GM23338 (cell line): ENCODE data around the gene POMP. TPM values are rescaled to one million over a fixed set of nuclear protein-coding genes. Genes with fewer than 3 reads are reported as not detected.
"Not testable (repeated sequence)": the region's sequence is repeated elsewhere in the genome, so short reads cannot be mapped to it uniquely, and the experiment has no call there.

Source experiments
- ATAC-seq: fragments of 200-7000 bp; cut with Tn5 transposase; 3 replicates; pipeline ENCODE4 v1.9.1; 2020
- DNase-seq: peaks from one replicate; pipeline ENCODE4 v3.0.0-alpha.2; 2015; ENCODE audit warnings: low spot score
- H2AFZ ChIP-seq: fragments of 200-600 bp; sonication (generic); 2 replicates; pipeline ENCODE4 v1.8.0; 2016; ENCODE audit warnings: antibody characterized with exemption, mild to moderate bottlenecking, moderate library complexity
- H3F3A ChIP-seq: fragments of 200-600 bp; sonication (generic); replicated peaks from 2 replicates; pipeline ENCODE4 v1.8.0; 2017; ENCODE audit warnings: antibody characterized with exemption, mixed run types, low read depth
- H3K27ac ChIP-seq: fragments of 200-600 bp; sonication (generic); 2 replicates; pipeline ENCODE4 v1.6.1; 2016; ENCODE audit warnings: low read depth
- H3K27me3 ChIP-seq: fragments of 200-600 bp; sonication (generic); 2 replicates; pipeline ENCODE4 v1.8.0; 2016; ENCODE audit warnings: mild to moderate bottlenecking, mixed run types, moderate library complexity; ENCODE audit not compliant: insufficient read depth
- H3K36me3 ChIP-seq: fragments of 200-600 bp; sonication (generic); 2 replicates; pipeline ENCODE4 v1.8.0; 2016; ENCODE audit warnings: mild to moderate bottlenecking; ENCODE audit not compliant: insufficient read depth
- H3K4me1 ChIP-seq: fragments of 200-600 bp; sonication (generic); 2 replicates; pipeline ENCODE4 v1.8.0; 2016; ENCODE audit warnings: mild to moderate bottlenecking, moderate library complexity; ENCODE audit not compliant: insufficient read depth
- H3K4me2 ChIP-seq: fragments of 200-600 bp; sonication (generic); 2 replicates; pipeline ENCODE4 v1.7.1; 2017; ENCODE audit warnings: mixed run types
- H3K4me3 ChIP-seq: fragments of 200-600 bp; sonication (generic); 2 replicates; pipeline ENCODE4 v1.6.1; 2016; ENCODE audit warnings: mixed run types
- H3K79me2 ChIP-seq: fragments of 200-600 bp; sonication (generic); replicated peaks from 2 replicates; pipeline ENCODE4 v1.8.0; 2017; ENCODE audit warnings: mild to moderate bottlenecking; ENCODE audit not compliant: insufficient read depth
- H3K9me2 ChIP-seq: fragments of 200-600 bp; sonication (generic); 2 replicates; pipeline ENCODE4 v1.8.0; 2017; ENCODE audit not compliant: insufficient read depth
- H4K20me1 ChIP-seq: fragments of 200-600 bp; sonication (generic); replicated peaks from 2 replicates; pipeline ENCODE4 v1.8.0; 2017; ENCODE audit warnings: mild to moderate bottlenecking; ENCODE audit not compliant: insufficient read depth
- H3K27ac Mint-ChIP-seq: 2 replicates; pipeline ENCODE4 v1.8.0; 2020; ENCODE audit warnings: inconsistent platforms, mild to moderate bottlenecking, moderate library complexity, mixed read lengths
- H3K27me3 Mint-ChIP-seq: 3 replicates; pipeline ENCODE4 v1.8.0; 2022; ENCODE audit warnings: low read depth, mild to moderate bottlenecking, moderate library complexity, mixed read lengths, inconsistent platforms; ENCODE audit not compliant: insufficient read depth, poor library complexity
- H3K36me3 Mint-ChIP-seq: 3 replicates; pipeline ENCODE4 v1.8.0; 2021; ENCODE audit warnings: low read depth, mild to moderate bottlenecking, inconsistent platforms, moderate library complexity, mixed read lengths
- H3K4me1 Mint-ChIP-seq: 3 replicates; pipeline ENCODE4 v1.8.0; 2020; ENCODE audit warnings: mild to moderate bottlenecking, inconsistent platforms, mixed read lengths
- H3K4me3 Mint-ChIP-seq: 3 replicates; pipeline ENCODE4 v1.8.0; 2021; ENCODE audit warnings: moderate library complexity, mild to moderate bottlenecking, inconsistent platforms, mixed read lengths
- H3K9me3 Mint-ChIP-seq: 3 replicates; pipeline ENCODE4 v1.8.0; 2020; ENCODE audit warnings: moderate library complexity, mild to moderate bottlenecking, inconsistent platforms, mixed read lengths
- CREB1 ChIP-seq: fragments of 250-450 bp; sonication (Bioruptor Pico); IDR thresholded peaks from 2 replicates; pipeline ENCODE4 v1.5.0; 2020; ENCODE audit warnings: low read depth, mild to moderate bottlenecking, moderate library complexity
- NANOG ChIP-seq: IDR thresholded peaks from 2 replicates; pipeline ENCODE4 v1.6.1; 2016; ENCODE audit warnings: antibody characterized with exemption, borderline replicate concordance
- POLR2AphosphoS5 ChIP-seq: IDR thresholded peaks from 2 replicates; pipeline ENCODE4 v1.6.1; 2016; ENCODE audit warnings: antibody characterized with exemption, low read depth
- STAT1 ChIP-seq: IDR thresholded peaks from one replicate; pipeline ENCODE4 v1.6.1; 2016; ENCODE audit warnings: antibody characterized with exemption; ENCODE audit not compliant: unreplicated experiment
- ZNF462 ChIP-seq: fragments of 250-450 bp; sonication (Bioruptor Pico); IDR thresholded peaks from 2 replicates; pipeline ENCODE4 v1.5.0; 2020; ENCODE audit warnings: mild to moderate bottlenecking, moderate library complexity
- polyA plus RNA-seq: library from polyadenylated mRNA; unstranded; fragments of >200 nt; fragmentation: Nextera tagmentation; extraction: Ambion mirVana; gene quantifications from 2 replicates; pipeline ENCODE4 v1.2.1, GENCODE V29; 2016
- total RNA-seq: library from RNA; depleted of rRNA; stranded (reverse); fragments of >200 nt; shearing (Covaris generic); gene quantifications from 2 replicates; pipeline ENCODE4 v1.2.3, GENCODE V29; 2014
- TF ChIP-seq, protein P1 (sequence below): IDR thresholded peaks from one replicate; pipeline ENCODE4 v1.6.1; 2018; ENCODE audit warnings: antibody characterized with exemption; ENCODE audit not compliant: unreplicated experiment

The POMP gene
- total and polyA plus RNA-seq, 2 experiments from 2014 or later = 95.9 to 446 TPM

DNA sequence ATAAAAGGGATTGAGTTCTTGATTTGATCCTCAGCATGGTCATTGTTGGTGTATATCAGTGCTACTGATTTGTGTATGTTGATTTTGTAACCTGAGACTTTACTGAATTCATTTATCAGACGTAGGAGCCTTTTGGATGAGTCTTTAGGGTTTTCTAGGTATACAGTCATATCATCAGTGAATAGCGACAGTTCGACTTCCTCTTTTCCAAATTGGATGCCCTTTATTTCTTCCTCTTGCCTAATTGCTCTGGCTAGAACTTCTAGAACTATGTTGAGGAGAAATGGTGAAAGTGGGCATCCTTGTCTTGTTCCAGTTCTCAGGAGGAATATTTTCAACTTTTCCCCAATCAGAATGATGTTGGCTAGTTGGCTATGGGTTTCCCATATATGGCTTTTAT lies 27.0 kb downstream of the POMP start (continued):
- TF ChIP-seq, protein P1, sequence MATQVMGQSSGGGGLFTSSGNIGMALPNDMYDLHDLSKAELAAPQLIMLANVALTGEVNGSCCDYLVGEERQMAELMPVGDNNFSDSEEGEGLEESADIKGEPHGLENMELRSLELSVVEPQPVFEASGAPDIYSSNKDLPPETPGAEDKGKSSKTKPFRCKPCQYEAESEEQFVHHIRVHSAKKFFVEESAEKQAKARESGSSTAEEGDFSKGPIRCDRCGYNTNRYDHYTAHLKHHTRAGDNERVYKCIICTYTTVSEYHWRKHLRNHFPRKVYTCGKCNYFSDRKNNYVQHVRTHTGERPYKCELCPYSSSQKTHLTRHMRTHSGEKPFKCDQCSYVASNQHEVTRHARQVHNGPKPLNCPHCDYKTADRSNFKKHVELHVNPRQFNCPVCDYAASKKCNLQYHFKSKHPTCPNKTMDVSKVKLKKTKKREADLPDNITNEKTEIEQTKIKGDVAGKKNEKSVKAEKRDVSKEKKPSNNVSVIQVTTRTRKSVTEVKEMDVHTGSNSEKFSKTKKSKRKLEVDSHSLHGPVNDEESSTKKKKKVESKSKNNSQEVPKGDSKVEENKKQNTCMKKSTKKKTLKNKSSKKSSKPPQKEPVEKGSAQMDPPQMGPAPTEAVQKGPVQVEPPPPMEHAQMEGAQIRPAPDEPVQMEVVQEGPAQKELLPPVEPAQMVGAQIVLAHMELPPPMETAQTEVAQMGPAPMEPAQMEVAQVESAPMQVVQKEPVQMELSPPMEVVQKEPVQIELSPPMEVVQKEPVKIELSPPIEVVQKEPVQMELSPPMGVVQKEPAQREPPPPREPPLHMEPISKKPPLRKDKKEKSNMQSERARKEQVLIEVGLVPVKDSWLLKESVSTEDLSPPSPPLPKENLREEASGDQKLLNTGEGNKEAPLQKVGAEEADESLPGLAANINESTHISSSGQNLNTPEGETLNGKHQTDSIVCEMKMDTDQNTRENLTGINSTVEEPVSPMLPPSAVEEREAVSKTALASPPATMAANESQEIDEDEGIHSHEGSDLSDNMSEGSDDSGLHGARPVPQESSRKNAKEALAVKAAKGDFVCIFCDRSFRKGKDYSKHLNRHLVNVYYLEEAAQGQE = no peak
- no peak for TF ChIP-seq CREB1 (CRISPR knock-in tag)

DNA sequence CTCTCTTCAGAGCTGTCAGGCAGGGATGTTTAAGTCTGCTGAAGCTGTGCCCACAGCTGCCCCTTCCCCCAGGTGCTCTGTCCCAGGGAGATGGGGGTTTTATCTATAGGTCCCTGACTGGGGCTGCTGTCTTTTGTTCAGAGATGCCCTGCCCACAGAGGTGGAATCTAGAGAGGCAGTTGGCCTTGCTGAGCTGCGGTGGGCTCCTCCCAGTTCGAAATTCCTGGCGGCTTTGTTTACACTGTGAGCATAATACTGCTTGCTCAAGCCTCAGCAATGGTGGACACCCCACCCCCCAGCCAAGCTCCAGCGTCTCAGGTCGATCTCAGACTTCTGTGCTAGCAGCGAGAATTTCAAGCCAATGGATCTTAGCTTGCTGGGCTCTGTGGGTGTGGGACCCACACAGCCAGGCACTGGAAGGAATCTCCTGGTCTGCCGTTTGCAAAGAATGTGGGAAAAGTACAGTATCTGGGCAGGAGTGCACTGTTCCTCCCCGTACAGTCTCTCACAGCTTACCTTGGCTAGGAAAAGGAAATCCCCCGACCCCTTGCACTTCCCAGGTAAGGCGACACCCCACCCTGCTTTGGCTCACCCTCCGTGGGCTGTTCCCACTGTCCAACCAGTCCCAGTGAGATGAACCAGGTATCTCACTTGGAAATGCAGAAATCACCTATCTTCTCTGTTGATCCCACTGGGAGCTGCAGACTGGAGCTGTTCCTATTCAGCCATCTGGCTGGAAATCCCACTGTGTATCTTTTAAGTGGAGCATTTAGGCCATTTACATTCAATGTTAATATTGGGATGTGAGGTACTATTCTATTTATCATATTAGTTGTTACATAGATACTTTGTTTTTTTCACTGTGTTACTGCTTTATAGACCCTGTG lies 34.9 kb downstream of the POMP start:
- H3F3A ChIP-seq, H3K9me3 Mint-ChIP-seq, H3K4me1 Mint-ChIP-seq, H3K27me3 Mint-ChIP-seq, H3K4me1 ChIP-seq, H3K9me2 ChIP-seq, H3K79me2 ChIP-seq, H3K27me3 ChIP-seq, H3K36me3 ChIP-seq, H3K27ac ChIP-seq, H3K36me3 Mint-ChIP-seq, H4K20me1 ChIP-seq: not testable (repeated sequence)
- Histone ChIP-seq H3K4me2 (peak overlapping the region; percentile 65; the same call in 1 of the 2 replicates), H2AFZ (peak overlapping the region; percentile 87), H3K4me3 (peak overlapping the region; percentile 32; the same call in 1 of the 2 replicates)
- ATAC-seq = peak; percentile 94
- H3K27ac Mint-ChIP-seq = peak overlapping the region; percentile 47; the same call in 1 of the 2 replicates
- DNase-seq = peak; percentile 81
- H3K4me3 Mint-ChIP-seq = peak overlapping the region; percentile 19; the same call in 2 of the 3 replicates

DNA sequence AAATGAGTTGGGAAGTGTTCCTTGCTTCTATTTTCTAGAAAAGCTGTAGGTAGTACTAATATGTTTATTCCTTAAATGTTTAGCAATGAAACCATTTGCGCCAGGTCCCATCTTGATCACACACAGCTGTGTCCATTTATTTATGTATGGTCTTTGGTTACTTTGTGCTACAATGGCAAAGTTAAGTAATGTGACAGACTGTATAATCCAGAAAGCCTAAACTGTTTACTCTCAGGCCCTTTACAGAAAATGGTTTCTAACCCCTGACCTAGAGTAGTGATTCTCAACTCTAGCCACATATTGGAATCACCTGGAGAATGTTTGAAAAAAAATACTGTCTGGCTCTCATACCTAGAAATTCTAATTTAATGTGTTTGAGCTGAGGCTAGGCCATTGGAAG lies 38.5 kb downstream of the POMP start:
- Histone ChIP-seq H2AFZ (no peak overlapping the region), H3K27ac (no peak overlapping the region), H3K79me2 (no peaks in the 10 kb centered on the region), H3K27me3 (no peaks in the 10 kb centered on the region), H3F3A (no peaks in the 10 kb centered on the region), H3K36me3 (no peaks in the 10 kb centered on the region), H3K4me1 (peaks cover 9% of the 10 kb centered on the region; the same call in 1 of the 2 replicates), H3K4me3 (no peak overlapping the region), H4K20me1 (no peaks in the 10 kb centered on the region), H3K9me2 (no peaks in the 10 kb centered on the region; the same call in 1 of the 2 replicates), H3K4me2 (no peak overlapping the region)
- H3K36me3 Mint-ChIP-seq = no peaks in the 10 kb centered on the region
- H3K27me3 Mint-ChIP-seq = peaks cover 3% of the 10 kb centered on the region
- H3K27ac Mint-ChIP-seq = no peak overlapping the region
- ATAC-seq = no peak
- DNase-seq = no peak
- H3K4me3 Mint-ChIP-seq = no peak overlapping the region
- no peaks in the 10 kb centered on the region for H3K9me3 Mint-ChIP-seq
- TF ChIP-seq ZNF462 (CRISPR knock-in tag) (no peak), NANOG (no peak), POLR2AphosphoS5 (no peak), STAT1 (no peak)
- peaks cover 5% of the 10 kb centered on the region; the same call in 1 of the 3 replicates for H3K4me1 Mint-ChIP-seq
